ENCODE results near the gene TMEM94.

Gene TMEM94

DNA sequence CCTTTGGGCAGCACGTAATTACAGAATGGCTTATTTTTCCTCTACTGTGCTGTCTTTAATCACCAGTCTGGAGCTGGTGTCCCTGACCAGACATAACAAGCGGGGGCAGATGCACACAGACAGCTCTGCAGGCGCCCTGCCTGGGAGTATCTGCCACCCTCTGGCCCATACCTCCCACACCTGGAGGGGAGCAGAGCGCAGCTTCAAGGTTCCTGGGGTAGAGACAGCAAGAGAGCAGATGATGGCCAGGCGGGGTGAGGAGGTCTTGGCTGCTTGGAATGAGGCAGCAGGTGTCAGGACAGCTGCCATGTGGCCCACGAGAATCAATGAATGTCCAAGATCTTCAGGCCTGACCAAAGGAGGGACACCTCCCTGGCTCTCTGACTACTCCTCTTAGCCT is 23.8 kb downstream of the TMEM94 start:
- no peak overlapping the region for H3K27ac ChIP-seq

DNA sequence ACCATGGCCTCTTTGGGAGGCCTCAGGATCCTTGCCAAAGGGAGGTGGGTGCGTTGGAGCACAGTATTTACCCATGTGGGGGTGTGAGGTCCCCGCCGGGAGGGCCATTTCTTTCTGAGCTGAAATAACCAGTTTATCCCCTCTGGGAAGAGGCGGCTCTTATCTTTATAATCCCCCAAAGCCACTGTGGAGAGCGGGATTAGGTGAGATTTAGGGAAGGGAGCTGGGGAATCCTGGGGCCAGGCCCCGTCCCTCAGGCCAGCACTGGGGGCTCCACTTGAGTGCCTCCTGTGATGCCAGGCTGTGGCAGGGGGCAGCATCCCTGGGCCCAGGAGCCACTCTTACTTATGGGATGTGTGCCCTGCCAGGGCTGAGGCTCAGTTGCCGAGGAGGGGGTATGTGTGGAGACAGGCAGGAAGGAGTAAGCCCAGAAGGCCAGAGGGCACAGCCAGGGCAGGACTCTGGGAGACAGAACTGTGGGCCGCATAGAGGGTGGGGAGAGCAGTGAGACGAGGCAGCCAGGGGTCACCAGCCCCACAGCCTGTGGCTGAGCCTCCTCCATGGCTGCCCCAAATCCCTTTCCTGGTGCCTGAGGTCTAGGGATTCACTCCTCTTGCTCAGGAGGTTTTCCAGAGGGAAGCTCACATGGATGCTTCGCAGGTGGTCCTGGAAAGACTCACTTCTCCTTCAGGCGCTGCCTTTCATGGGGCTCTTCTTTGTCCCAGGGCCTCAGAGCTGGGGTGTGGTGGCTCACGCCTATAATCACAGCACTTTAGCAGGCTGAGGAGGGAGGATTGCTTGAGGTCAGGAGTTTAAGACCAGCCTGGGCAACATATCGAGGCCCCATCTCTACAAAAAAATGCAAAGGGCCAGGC is 25.0 kb downstream of the TMEM94 start:
- Histone ChIP-seq H3K4me3 (no peak overlapping the region), H3K27ac (peak overlapping the region in 1 of 2 donors; percentile 70)
- DNase-seq (ENCODE audit: low spot score) = no peak
- TF ChIP-seq, protein P1, sequence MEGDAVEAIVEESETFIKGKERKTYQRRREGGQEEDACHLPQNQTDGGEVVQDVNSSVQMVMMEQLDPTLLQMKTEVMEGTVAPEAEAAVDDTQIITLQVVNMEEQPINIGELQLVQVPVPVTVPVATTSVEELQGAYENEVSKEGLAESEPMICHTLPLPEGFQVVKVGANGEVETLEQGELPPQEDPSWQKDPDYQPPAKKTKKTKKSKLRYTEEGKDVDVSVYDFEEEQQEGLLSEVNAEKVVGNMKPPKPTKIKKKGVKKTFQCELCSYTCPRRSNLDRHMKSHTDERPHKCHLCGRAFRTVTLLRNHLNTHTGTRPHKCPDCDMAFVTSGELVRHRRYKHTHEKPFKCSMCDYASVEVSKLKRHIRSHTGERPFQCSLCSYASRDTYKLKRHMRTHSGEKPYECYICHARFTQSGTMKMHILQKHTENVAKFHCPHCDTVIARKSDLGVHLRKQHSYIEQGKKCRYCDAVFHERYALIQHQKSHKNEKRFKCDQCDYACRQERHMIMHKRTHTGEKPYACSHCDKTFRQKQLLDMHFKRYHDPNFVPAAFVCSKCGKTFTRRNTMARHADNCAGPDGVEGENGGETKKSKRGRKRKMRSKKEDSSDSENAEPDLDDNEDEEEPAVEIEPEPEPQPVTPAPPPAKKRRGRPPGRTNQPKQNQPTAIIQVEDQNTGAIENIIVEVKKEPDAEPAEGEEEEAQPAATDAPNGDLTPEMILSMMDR (IDR thresholded peaks at IDR 0.05) = no peak

More for the DNA sequence above, 23.8 kb downstream of the TMEM94 start:
- TF ChIP-seq, protein P1 (IDR thresholded peaks at IDR 0.05) = no peak
- no peak for DNase-seq (ENCODE audit: low spot score)
- H3K4me3 ChIP-seq = no peak overlapping the region

DNA sequence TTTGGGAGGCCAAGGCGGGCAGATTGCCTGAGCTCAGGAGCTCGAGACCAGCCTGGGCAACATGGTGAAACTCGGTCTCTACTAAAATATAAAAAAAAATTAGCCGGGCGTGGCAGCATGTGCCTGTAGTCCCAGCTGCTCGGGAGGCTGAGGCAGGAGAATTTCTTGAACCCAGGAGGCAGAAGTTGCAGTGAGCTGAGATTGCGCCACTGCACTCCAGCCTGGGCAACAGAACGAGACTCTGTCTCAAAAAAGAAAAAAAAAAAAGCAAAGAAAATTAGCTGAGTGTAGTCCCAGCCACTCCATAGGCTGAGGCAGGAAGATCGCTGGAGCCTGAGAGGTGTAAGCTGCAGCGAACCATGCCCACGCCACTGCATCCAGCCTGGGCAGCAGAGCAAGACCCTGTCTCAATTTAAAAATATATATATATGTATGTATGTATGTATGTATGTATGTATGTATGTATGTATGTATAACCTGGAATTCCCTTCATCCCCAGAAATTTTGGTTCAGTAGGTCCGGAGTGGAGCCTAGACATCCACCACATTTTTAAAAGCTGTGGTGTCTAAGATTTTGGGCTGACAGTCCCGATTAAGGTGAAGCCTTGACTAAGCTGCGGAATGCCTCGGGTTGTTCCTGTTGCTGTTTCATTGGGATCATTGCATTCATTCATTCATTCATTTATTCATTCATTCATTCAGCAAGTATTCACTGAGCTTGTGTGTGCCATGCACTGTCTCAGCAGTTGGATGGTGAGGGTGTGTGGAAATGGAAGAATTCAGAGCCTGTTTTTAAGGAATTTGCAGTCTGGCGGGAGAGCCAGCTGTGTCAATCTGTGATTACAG is 25.9 kb downstream of the TMEM94 start:
- TF ChIP-seq, protein P1 (IDR thresholded peaks at IDR 0.05) = no peak
- Histone ChIP-seq H3K27ac (peak overlapping the region in 1 of 2 donors; percentile 70), H3K4me3 (no peak overlapping the region)
- DNase-seq (ENCODE audit: low spot score) = no peak

DNA sequence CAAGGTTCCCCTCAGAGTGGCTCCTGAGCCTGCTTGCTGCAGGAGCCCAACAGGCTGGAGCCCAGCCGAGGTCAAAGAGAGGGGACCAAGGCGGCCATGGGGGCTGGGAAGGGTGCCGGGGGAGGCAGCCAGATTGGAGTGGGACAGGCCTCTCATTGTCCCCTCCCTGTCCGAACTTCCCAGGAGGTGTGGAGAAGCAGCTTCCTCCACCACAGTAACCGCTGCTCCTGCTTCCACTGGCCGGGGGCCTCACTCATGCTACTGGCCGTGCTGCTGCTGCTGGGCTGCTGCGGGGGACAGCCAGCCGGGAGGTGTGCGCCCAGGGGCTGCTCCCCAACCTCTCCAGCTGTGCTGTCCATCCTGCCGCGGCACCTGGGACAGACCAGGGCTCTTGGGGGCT is 29.3 kb downstream of the TMEM94 start:
- peak; percentile 68 for DNase-seq (ENCODE audit: low spot score)
- TF ChIP-seq, protein P1 (IDR thresholded peaks at IDR 0.05) = no peak
- H3K4me3 ChIP-seq = no peak overlapping the region
- H3K27ac ChIP-seq = peak overlapping the region in 1 of 2 donors; percentile 17

DNA sequence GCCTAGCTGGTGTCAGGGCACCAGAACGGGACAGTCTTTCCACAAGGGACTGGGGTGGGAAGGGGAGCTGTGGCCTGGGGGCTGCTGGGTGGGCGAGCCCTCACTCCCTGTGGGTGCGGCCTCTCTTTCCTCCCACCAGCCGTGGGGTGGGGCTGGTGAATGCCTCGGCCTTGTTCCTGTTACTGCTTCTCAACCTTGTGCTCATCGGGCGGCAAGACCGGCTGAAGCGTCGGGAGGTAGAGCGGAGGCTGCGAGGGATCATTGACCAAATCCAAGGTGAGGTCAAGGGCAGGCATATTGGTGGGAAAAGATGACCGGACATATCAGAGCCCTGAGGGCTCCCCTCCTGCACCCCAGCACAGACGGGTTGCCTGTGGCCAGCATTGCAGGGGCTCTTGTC is 29.7 kb downstream of the TMEM94 start:
- TF ChIP-seq, protein P1 (IDR thresholded peaks at IDR 0.05) = no peak
- Histone ChIP-seq H3K4me3 (no peak overlapping the region), H3K27ac (peak overlapping the region in 1 of 2 donors; percentile 17)
- peak; percentile 67 for DNase-seq (ENCODE audit: low spot score)

DNA sequence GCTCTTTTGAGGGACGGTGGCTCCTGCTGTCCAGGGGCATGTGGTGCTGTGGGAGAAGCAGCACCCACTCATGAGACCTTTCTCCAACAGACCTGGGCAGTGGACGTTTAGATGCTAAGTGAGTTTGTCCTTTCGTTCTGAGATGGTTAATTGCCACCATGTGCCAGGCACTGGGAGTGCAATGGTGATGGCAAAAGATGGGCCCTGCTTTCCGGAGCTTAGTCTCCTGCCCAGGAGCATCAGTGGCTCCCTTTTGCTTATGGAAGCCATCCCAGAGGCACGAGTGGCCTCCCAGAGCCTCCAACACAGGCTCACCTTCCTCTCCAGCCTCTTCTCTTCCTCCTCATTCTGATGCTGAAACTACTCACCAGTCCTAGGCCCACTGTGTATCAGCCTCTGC is 30.5 kb downstream of the TMEM94 start:
- TF ChIP-seq, protein P1 (IDR thresholded peaks at IDR 0.05) = no peak
- no peak for DNase-seq (ENCODE audit: low spot score)
- H3K27ac ChIP-seq = peak overlapping the region in 1 of 2 donors; percentile 17
- no peak overlapping the region for H3K4me3 ChIP-seq

All from coronary artery (tissue), 2 donors.